HepG2 (cell line): ENCODE measurements around the gene TMEM38A. TPM values are rescaled to one million over a fixed set of nuclear protein-coding genes. Genes with fewer than 3 reads are reported as not detected.

ENCODE experiments used
- ARID3A ChIP-seq: IDR thresholded peaks from 2 replicates; pipeline ENCODE4 v1.6.1; 2012; ENCODE audit warnings: low read depth, low read length, improper control_type of control experiment
- ARID4A ChIP-seq: sonication (generic); formaldehyde crosslinking; IDR thresholded peaks from 2 replicates; pipeline ENCODE4 v1.5.0; 2020; ENCODE audit warnings: mild to moderate bottlenecking, missing genetic modification reagents, borderline replicate concordance
- BORCS8-MEF2B ChIP-seq: sonication (generic); formaldehyde crosslinking; IDR thresholded peaks from 2 replicates; pipeline ENCODE4 v1.8.0; 2022; ENCODE audit warnings: mild to moderate bottlenecking, missing genetic modification reagents
- DMAP1 ChIP-seq: IDR thresholded peaks from 2 replicates; pipeline ENCODE4 v1.6.1; 2016
- MATR3 ChIP-seq: sonication (generic); formaldehyde crosslinking; IDR thresholded peaks from 2 replicates; pipeline ENCODE4 v1.4.0; 2020; ENCODE audit warnings: missing genetic modification reagents
- NFE2L2 ChIP-seq: fragments of 150-350 bp; IDR thresholded peaks from 2 replicates; pipeline ENCODE4 v1.6.1; 2014; ENCODE audit warnings: low read length
- POLR2A ChIP-seq, 2 experiments: IDR thresholded peaks; 2 replicates each; pipeline ENCODE4 v1.6.1; 2011; ENCODE audit warnings: low read depth in 2 of 2, low read length in 2 of 2, mild to moderate bottlenecking in 1 of 2, moderate library complexity in 1 of 2; ENCODE audit not compliant: insufficient read depth in 1 of 2
- ZBTB14 ChIP-seq: sonication (generic); formaldehyde crosslinking; IDR thresholded peaks from 2 replicates; pipeline ENCODE4 v1.4.0; 2020; ENCODE audit warnings: missing genetic modification reagents
- ZNF407 ChIP-seq: sonication (generic); formaldehyde crosslinking; IDR thresholded peaks from one replicate; pipeline ENCODE4 v1.5.1; 2020; ENCODE audit warnings: mild to moderate bottlenecking, missing genetic modification reagents; ENCODE audit errors: not compliant biosample characterization
- ZNF546 ChIP-seq: sonication (generic); formaldehyde crosslinking; conservative IDR thresholded peaks from 2 replicates; pipeline ENCODE4 v1.8.1; 2023; ENCODE audit warnings: mild to moderate bottlenecking, missing genetic modification reagents
- ZNF639 ChIP-seq: conservative IDR thresholded peaks from 2 replicates; pipeline ENCODE4 v1.6.1; 2018; ENCODE audit warnings: missing genetic modification reagents
- polyA plus RNA-seq, 8 experiments: library from polyadenylated mRNA; depleted of rRNA in 3 of 8; stranded (reverse) in 7 of 8; unstranded in 1 of 8; fragments of >200 nt; fragmentation: Illumina TruSeq in 4 of 8; extraction: Trizol in 4 of 8; gene quantifications; 2 replicates each; pipeline versions ENCODE4 v1.2.1 to v1.2.3, GENCODE V29; 2011 to 2016; ENCODE audit warnings: low read depth in 4 of 8, missing spikeins in 1 of 8, mixed read lengths in 1 of 8; ENCODE audit not compliant: insufficient read depth in 1 of 8
- total RNA-seq, 5 experiments: library from RNA; depleted of rRNA; stranded (reverse); fragments of >200 nt; fragmentation: Illumina TruSeq; extraction: Trizol; gene quantifications; 2 replicates each; pipeline ENCODE4 v1.2.3, GENCODE V29; 2016; ENCODE audit warnings: low read depth in 1 of 5

Gene TMEM38A
- total and polyA plus RNA-seq, 2 of the 13 experiments (the other 11 are each of a cell fraction or from before 2014, with no cell fraction given), result 4.8 to 6.8 TPM

GRCh38 chr19:16628183-16628983 lies 32.6 kb upstream of the TMEM38A start, which contains the start of gene MED26 (continued):
- TF ChIP-seq NFE2L2 (no peak), ZBTB14 (CRISPR knock-in tag) (peak; percentile 74), POLR2A (IDR thresholded peaks at IDR 0.05; ENCODE audit: insufficient read depth in 1 of 2, low read depth in 2 of 2, low read length in 2 of 2) (peak; percentile 80 to 83), BORCS8-MEF2B (CRISPR knock-in tag) (peak; percentile 63; the same call in 1 of the 2 replicates), MATR3 (CRISPR knock-in tag) (no peak), ARID4A (CRISPR knock-in tag) (peak; percentile 90), ZNF639 (CRISPR knock-in tag) (peak; percentile 63; the same call in 1 of the 2 replicates), ARID3A (no peak), ZNF407 (CRISPR knock-in tag) (peak; percentile 65), ZNF546 (CRISPR knock-in tag) (no peak), DMAP1 (CRISPR knock-in tag) (peak; percentile 87)
